Lung microvascular endothelial cell (primary cell): ENCODE data around the gene SPNS3. TPM values are rescaled to one million over a fixed set of nuclear protein-coding genes. Genes with fewer than 3 reads are reported as not detected.
A peak's percentile ranks its signal among the peaks of the same experiment; 100 is the strongest.

Source experiments
- DNase-seq, 2 donors: peaks; one replicate each; pipeline versions ENCODE4 v3.0.0 to v3.0.0-alpha.2; 2010; ENCODE audit warnings: low read depth in 2 of 2
- total RNA-seq: library from RNA; depleted of rRNA; stranded (reverse); fragments of >200 nt; gene quantifications from 2 replicates; pipeline ENCODE4 v1.2.1, GENCODE V29; 2014

SPNS3 gene
- total RNA-seq, 1 donor from 2014 or later = 0.40 TPM

DNA sequence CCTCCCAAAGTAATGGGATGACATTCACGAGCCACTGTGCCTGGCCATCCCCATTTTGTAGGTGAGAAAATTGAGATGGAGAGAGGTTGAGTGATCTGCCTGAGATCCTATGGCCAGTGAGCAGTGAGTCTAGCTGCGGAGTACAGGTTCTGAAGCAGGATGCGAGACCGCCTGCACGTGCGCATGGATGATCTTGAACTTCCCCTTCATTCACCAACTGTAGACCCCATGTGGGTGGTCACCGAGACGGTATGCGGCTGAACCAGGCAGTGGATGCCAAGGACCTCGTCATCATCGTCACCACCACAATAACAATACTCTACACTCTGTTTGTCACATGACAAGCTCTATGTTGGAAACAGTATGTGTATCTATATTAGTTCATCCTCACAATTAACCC is 6.2 kb upstream of the SPNS3 start:
- DNase-seq = no peak

DNA sequence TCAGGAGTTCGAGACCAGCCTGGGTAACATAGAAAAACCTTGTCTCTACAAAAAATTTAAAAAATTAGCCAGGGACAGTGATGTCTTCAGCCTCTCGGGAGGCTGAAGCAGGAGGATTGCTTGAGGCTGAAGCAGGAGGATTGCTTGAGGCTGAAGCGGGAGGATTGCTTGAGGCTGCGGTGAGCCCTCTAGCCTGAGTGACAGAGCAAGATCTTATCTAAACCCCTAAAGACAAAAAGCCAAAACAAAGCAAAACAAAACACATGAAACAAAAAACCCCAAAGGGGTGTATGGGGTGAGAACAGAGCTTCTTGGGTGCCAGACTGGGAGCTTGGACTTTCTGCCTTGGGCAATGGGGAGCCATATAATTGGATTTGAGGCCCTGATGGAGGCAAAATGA is 2.6 kb downstream of the SPNS3 start:
- DNase-seq = no peak

DNA sequence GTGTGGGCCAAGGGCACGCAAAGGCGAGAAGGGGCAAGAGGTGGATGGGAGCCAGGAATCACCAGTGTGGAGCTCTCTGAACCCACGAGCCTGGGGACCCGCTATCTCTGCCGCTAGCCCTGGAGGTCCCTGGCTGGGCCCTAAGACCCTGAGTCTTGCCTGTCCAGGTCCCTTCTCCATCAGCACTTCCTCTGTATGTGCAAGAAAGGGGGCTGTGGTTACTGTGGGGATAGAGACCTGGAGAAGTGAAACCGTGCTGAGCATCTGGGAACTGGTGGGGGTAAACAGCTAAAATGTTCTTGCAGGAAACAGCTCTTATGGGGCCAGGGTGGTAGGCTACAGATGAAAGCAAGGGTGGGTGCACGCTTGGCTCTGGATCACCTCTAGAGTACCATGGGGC is 3.1 kb downstream of the SPNS3 start:
- DNase-seq = no peak

DNA sequence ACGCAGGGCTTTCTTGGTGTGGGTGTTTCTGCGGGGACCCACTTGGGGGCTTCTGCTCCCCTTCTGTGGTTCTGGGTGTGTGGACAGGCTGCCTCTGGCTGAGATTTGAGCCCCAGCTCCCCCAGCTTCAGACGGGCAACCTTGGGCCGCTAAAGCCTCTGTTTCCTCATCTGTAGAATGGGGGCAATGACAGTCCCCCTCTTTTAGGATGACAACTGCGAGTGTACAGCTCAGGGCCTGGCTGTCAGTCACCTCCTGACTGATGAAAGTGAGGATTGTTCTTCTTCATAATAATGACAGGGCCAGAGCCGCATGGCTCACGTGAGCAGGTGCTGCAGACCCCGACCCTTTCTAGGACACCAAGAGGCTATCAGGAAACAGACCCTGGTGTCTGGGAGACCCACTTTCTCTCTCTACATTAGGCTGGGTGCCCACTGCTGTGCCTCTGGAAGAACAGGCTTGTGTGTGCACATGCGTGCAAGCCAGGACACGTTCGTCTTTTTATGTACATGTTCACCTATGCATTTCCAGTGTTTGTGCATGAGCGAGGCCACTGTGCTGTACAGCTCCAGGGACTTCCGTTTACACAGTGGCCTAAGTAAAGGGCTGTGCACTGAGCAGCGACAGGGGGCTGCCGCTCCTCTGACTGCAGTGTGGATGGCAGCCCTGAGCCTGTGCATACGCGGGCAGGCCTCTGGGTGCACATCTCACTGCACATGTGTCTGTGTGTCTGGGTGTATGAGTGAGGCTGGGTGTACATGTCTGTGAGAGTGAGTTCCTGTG is 4.6 kb downstream of the SPNS3 start:
- DNase-seq = no peak

DNA sequence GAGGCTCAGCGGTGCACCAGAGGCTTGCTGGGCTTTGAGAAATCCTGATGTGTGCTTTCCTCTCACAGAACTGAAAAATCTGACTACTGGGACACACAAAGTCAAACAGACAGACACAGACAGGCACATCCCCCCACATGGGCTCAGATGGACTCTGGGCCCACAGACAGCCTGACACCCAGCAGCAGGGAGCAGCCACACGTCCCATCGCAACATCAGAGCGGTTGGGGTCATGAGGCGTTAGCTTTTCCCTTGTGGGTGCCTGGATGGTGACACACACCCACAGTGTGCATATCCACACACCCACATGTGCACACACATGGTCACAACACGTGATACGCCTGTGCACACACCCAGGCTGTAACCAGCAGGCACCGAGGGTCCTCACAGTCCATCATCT is 6.3 kb downstream of the SPNS3 start:
- no peak for DNase-seq

DNA sequence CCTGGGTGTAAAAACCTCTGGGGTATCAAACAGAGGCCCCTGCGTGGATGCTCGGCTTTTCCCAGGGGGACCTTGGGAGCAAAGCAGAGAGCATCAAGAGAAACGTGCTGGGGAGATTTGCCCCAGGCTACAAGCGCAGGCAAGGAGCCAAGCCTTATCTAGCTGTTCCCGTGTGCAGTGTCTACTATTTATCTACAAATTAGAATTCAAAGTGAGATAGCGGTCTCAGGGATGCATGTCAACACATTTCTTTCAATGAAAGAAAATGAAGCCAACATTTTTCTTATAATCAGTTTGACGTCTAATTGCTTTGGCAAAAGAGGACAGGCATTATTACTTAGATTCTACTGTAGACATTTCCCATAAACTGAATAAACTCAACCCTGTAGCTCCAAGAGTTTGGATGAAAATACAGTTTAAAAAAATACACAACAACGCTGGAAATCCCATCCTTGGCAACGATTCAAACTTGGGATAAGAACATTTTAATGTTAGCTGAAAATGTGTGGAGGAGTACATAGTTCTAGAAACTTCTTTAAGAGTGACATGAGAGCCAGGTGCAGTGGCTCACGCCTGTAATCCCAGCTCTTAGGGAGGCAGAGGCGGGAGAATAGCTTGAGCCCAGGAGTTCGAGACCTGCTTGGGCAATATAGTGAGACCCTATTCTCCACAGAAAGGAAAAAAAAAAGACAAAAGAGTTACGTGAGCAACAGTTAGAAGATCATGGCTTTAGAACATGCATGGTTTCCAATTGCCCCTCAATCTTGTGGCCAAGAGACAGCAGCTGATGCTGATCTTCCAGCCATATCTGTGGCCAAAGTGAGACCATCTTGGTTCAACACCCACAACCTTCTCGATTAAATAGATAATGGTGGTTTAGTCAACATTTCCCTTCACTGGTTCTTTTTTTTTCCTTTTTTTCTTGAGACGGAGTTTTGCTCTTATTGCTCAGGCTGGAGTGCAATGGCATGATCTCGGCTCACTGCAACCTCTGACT is 7.2 kb downstream of the SPNS3 start:
- no peak for DNase-seq

GRCh38 chr17:4442582-4442981 is 8.8 kb downstream of the SPNS3 start:
- DNase-seq = no peak

GRCh38 chr17:4443476-4443875 is 9.7 kb downstream of the SPNS3 start:
- no peak for DNase-seq

DNA sequence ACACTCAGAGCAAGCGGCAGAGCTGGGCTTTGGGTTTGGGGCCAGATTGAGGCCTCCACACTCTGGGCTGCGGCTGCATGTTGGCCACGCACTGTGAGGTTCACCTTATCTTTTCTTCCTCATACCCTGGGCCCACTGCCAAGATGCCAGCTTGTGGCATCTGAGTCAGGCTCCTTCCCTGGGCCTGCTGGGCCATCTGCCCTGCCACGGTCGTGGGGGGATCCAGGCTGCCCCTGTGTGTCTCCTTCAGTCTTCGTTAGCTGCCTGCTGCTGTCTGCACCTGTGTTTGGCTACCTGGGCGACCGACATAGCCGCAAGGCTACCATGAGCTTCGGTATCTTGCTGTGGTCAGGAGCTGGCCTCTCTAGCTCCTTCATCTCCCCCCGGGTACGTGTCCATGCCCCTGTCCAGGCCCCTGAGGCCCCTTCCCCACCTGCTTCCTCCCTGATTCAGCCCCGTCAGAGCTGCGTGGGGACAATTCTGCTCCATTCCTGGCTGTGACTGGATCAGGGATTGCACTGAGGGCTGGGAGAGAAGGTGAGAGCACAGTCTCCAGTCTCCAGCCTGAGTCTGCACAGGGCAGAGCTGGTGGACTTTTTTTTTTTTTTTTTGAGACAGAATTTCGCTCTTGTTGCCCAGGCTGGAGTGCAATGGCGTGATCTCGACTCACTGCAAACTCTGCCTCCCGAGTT is 11.2 kb downstream of the SPNS3 start:
- DNase-seq = no peak

GRCh38 chr17:4445731-4446130 is 12.0 kb downstream of the SPNS3 start:
- no peak for DNase-seq

DNA sequence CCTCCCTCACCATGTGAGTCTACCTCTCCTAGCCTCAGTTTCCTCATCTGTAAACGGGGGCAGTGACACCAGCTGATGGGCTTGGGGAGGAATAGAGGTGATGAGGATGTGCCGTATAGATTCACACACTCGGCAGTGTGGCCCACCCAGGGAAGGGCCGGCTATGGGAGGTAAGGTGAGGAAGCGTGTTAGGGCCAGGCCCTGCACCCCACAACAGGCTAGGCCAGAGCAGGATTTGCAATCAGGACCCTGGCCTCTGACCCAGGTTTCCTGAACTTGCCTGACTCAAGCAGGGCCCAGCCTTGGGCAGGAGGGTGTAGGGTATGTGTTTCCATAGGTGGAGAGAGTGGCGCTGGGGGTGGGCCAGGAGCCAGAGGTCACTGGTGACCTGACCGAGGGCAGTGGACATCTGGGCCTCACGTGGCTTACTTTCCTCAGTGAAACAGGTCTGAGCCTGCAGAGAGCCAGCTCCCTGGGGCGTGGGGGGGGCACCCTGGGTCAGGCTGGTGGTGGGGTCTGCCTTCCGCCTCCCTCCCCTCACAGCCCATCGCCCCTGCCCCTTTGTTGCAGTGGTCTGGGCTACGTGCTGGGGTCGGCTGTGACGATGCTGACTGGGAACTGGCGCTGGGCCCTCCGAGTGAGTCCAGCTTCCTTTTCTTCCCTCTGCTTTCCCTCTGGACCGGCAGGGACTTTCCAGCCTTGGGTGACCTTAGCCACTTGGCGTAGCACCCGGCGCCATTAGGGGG is 12.8 kb downstream of the SPNS3 start:
- DNase-seq = peak; percentile 46 to 66

GRCh38 chr17:4448197-4448980 is 14.6 kb downstream of the SPNS3 start:
- DNase-seq = no peak

GRCh38 chr17:4449736-4450135 is 16.0 kb downstream of the SPNS3 start:
- peak in 1 of 2 donors; percentile 16 for DNase-seq

DNA sequence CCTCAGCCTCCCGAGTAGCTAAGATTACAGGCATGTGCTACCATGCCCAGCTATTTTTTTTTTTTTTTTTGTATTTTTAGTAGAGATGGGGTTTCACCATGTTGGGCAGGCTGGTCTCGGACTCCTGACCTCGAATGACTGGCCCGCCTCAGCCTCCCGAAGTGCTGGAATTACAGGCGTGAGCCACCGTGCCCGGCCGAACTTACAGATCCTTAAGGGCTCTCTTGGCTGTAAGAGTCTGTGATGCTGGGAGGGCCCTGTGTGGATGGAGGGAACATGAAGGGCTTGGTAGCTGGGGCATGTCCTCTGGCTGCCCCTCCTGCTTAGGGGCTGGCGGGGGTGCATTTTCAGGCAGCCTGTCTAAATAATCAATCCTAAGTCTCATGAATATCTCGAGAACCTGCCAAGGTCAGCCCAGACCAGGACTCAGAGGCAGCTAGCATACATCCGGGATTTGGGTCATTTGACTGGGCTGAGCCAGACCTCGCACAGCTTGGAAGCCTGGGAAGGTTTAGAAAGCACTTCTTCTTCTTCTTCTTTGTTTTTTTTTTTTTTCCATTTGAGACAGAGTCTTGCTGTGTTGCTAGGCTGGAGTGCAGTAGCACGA is 17.1 kb downstream of the SPNS3 start:
- DNase-seq = no peak

- no peak for DNase-seq
Measured at GRCh38 chr17:4453812-4454591, 20.3 kb downstream of the SPNS3 start.

- no peak for DNase-seq
Measured at GRCh38 chr17:4460661-4461060, 26.9 kb downstream of the SPNS3 start.

- no peak for DNase-seq
Measured at GRCh38 chr17:4463818-4464476, 30.2 kb downstream of the SPNS3 start.

DNA sequence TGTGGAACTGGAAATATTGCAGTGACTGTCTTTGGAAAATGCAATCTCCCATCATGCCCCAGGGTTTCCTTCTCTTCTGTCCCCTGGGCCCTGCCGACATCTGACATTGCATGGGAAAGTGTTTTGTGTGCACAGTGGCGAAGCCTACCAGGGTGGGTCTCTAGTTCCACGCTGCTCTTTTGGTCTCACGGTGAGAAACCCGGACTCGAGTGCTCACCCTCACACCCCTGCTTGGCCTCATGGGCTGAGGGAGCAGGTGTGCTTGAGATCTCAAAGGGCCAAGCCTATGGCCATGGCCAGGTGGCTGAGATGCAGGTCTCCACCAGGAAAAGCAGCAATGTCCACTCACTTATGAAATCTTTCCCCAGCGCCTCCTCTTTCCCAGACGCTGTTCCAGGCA is 32.0 kb downstream of the SPNS3 start:
- DNase-seq = no peak

- no peak for DNase-seq
Measured at GRCh38 chr17:4467287-4467686, 33.5 kb downstream of the SPNS3 start.
